Activated T-cell treated with anti-CD3 and anti-CD28 coated beads for 24 hours (primary cell): ENCODE results near the gene TMC1.
"Not testable (repeated sequence)": the region's sequence is repeated elsewhere in the genome, so short reads cannot be mapped to it uniquely, and the experiment has no call there.

ENCODE experiments used
- DNase-seq: peaks from one replicate; pipeline ENCODE4 v3.0.0-alpha.2; 2020; ENCODE audit warnings: low read depth

TMC1 gene

GRCh38 chr9:72772661-72773060, 251.3 kb downstream of the TMC1 start:
- no peak for DNase-seq

GRCh38 chr9:72773570-72773969, 252.2 kb downstream of the TMC1 start:
- DNase-seq: no peak

- no peak for DNase-seq
Measured at GRCh38 chr9:72775570-72775969, 254.2 kb downstream of the TMC1 start.

DNA sequence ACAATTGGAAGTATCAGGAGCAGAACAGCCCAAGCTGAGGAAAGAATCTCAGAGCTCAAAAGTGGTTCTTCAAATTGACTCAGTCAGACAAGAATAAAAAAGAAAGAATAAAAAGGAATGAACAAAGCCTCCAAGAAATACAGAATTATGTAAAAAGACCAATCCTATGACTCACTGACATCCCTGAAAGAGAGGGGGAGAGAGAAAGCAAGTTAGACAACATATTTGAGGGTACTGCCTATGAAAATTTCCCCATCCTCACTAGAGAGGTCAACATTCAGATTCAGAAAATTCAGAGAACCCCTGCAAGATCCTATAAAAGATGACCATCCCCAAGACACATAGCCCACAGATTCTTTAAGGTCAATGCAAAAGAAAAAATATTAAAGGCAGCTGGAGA, 258.2 kb downstream of the TMC1 start:
- DNase-seq: no peak

DNA sequence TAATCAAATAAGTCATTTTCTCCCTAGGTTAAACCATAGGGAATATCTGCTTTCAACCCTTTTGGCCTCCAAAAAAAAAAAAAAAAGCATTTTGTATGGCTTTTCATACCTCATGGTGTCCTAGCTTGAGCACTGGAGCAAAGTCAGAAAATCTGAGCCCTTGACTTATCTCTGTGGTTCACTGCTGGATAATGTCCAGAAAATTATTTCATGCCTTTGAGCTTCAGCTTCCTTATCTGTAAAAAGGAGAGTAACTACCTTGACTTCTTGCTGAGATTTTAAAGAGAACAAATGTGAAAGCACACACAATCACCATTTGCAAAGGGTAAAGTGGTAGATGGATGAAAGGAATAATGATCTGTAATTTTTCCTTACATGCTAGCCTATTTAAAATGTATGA, 265.5 kb downstream of the TMC1 start:
- no peak for DNase-seq

DNA sequence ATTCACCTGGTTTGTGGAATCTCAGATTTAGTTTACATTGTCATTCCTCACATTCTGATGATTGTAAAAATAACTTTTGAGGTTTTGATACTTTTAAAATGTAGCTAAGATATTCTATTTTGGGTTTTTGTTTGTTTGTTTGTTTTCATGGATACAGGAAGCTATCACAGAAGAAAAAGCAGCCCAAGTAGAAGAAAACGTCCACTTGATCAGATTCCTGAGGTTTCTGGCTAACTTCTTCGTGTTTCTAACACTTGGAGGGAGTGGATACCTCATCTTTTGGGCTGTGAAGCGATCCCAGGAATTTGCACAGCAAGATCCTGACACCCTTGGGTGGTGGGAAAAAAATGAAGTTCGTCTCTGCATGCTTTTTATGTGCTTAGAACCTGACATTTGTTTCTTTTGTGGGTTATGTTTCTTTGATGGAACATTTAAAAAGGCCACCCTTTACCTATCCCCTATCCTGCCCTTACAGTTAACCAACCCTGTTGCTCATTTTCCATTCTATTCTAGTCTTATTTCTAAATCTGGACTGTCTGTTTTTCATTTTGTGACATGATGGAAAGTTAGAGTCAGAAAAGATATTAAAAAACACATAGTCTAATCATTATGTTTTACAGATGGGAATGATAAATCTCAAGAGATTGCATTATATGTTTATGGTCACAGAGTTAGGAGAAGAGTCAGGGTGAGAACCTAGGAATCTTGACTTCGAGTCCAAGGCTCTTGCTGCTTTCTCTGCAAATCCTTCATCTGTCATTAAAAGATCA, 267.7 kb downstream of the TMC1 start:
- no peak for DNase-seq

- no peak for DNase-seq
Measured at GRCh38 chr9:72789885-72790284, 268.5 kb downstream of the TMC1 start.

- no peak for DNase-seq
Measured at GRCh38 chr9:72790989-72791388, 269.6 kb downstream of the TMC1 start.

GRCh38 chr9:72791436-72791835, 270.0 kb downstream of the TMC1 start:
- no peak for DNase-seq

DNA sequence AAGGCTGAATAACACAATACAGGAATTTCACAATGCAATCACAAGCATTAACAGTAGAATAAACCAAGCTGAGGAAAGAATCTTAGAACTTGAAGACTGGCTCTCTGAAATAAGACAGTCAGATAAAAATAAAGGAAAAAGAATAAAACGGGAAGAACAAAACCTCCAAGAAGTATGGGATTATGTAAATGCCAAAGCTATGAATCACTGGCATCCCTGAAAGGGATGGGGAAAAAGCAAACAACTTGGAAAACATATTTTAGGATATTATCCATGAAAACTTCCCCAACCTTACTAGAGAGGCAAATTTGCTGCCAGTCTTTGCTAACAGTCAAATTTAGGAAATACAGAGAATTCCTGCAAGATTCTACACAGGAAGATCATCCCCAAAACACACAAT, 273.5 kb downstream of the TMC1 start:
- DNase-seq: no peak

DNA sequence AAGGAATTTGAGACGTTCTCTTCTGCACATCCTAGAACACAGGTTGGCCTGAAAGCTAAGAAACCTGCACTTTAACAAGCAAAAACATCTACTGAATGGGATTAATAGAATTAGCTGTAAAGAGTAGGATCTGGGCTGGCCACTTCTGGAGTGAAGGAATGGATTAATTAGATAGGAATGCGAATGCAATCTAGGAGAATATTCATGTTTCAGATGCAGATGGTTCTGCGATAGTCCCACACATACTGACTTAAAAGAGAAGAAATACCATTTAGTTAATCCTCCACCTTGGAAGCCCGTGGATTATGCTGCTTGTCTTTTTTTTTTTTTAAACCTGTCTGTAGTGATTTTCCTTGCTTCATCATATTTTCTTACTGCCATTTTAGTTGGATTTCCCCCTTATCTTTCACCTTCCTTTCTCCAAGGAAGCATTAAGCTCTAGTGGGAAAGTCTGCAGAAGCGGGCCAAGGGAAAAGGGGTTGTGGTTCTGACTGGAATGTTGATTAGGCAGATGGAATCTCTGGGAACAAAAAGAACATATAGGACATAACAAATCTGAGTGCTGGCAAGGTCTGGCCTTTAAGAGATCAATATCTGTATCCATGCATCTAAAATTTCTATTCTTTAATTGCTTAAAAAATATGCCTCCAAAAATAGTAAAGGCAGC, 279.1 kb downstream of the TMC1 start:
- no peak for DNase-seq

- no peak for DNase-seq
Measured at GRCh38 chr9:72805238-72805637, 283.8 kb downstream of the TMC1 start.

GRCh38 chr9:72806313-72806809, 285.0 kb downstream of the TMC1 start:
- not testable (repeated sequence) for DNase-seq

- DNase-seq: no peak
Measured at GRCh38 chr9:72807765-72808445, 286.5 kb downstream of the TMC1 start.

- DNase-seq: no peak
Measured at GRCh38 chr9:72808446-72808768, 287.0 kb downstream of the TMC1 start.

GRCh38 chr9:72809586-72809985, 288.2 kb downstream of the TMC1 start:
- DNase-seq: no peak

- no peak for DNase-seq
Measured at GRCh38 chr9:72812559-72813111, 291.2 kb downstream of the TMC1 start.

GRCh38 chr9:72813544-72813943, 292.1 kb downstream of the TMC1 start:
- DNase-seq: no peak

- DNase-seq: no peak
Measured at GRCh38 chr9:72814083-72814597, 292.7 kb downstream of the TMC1 start.

- no peak for DNase-seq
Measured at GRCh38 chr9:72816666-72817065, 295.3 kb downstream of the TMC1 start.

DNA sequence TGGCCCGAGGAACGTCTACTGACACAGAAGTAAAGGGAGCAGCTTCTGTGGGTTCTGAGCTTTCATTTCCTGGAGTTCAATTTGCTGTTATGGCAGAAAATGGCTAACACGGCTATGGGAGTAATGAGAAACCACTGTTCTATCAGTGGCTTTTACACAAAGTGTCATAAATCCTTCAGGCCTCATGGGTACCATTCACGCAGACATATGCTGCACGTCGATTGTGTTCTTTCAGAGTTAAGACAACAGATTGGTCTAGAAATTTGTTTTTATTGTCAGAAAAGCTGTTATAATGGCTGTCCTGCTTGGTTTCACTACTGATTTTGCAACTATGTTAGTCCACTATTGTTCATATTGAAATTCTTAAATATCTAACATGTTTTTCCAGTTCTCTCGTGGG, 296.0 kb downstream of the TMC1 start:
- no peak for DNase-seq

GRCh38 chr9:72818385-72818784, 297.0 kb downstream of the TMC1 start:
- DNase-seq: no peak

DNA sequence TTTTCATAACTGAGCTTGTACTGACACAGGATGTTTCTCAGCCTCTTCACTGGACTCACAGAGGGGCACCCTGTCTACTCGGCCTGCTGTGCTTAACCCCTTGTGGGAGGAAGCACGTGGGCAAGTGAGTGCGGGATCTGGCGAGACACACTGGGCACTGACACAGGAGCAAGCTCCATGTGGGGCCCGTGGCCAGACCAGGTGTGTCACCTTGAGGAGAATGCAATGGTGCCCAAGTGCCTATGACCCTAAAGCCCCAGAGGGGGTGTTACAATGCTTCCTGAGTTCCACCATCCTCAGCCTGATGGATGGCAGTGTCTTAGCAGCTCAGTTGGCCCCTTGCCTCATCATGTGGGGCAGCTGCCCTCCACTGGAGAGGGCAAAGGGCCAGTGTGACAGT, 302.6 kb downstream of the TMC1 start:
- DNase-seq: no peak
